Activated CD8-positive, alpha-beta memory T cell treated with anti-CD3 and anti-CD28 coated beads for 4 hours (primary cell): ENCODE data around the gene RNF207.

Experiments
- DNase-seq, 2 donors: peaks; one replicate each; pipeline ENCODE4 v3.0.0-alpha.2; 2020; ENCODE audit warnings: low read depth in 2 of 2

The RNF207 gene

GRCh38 chr1:6249739-6250689, 44.1 kb downstream of the RNF207 start:
- no peak for DNase-seq

- DNase-seq = no peak
These were observed 45.3 kb downstream of the RNF207 start for GRCh38 chr1:6251233-6251632.

- no peak for DNase-seq
These were observed 45.9 kb downstream of the RNF207 start for GRCh38 chr1:6251681-6252373.

GRCh38 chr1:6252374-6252710, 46.4 kb downstream of the RNF207 start:
- no peak for DNase-seq

GRCh38 chr1:6253380-6253779, 47.5 kb downstream of the RNF207 start:
- DNase-seq = no peak

- no peak for DNase-seq
These were observed 48.8 kb downstream of the RNF207 start for GRCh38 chr1:6254691-6255090.

GRCh38 chr1:6256645-6257044, 50.7 kb downstream of the RNF207 start:
- DNase-seq = no peak

GRCh38 chr1:6257541-6258069, 51.7 kb downstream of the RNF207 start:
- DNase-seq = no peak

- no peak for DNase-seq
These were observed 52.8 kb downstream of the RNF207 start for GRCh38 chr1:6258675-6259074.

GRCh38 chr1:6259491-6260362, 53.8 kb downstream of the RNF207 start:
- peak; percentile 57 to 59 for DNase-seq

GRCh38 chr1:6260433-6260934, 54.6 kb downstream of the RNF207 start:
- no peak for DNase-seq

- peak in 1 of 2 donors; percentile 17 for DNase-seq
These were observed 55.2 kb downstream of the RNF207 start, which contains the start of gene GPR153 for GRCh38 chr1:6260961-6261614. Gene GPR153 (minus strand): TSS chr1:6261098. CDS start chr1:6254905, 6,193 bp downstream.

- no peak for DNase-seq
These were observed 55.7 kb downstream of the RNF207 start for GRCh38 chr1:6261615-6261995.

GRCh38 chr1:6262555-6263420, 56.9 kb downstream of the RNF207 start:
- DNase-seq = no peak

- DNase-seq = no peak
These were observed 57.8 kb downstream of the RNF207 start for GRCh38 chr1:6263716-6264115.

- no peak for DNase-seq
These were observed 59.2 kb downstream of the RNF207 start for GRCh38 chr1:6265151-6265550.

GRCh38 chr1:6266641-6267040, 60.7 kb downstream of the RNF207 start:
- DNase-seq = no peak

- DNase-seq = no peak
These were observed 61.9 kb downstream of the RNF207 start for GRCh38 chr1:6267686-6268322.

GRCh38 chr1:6268415-6268814, 62.5 kb downstream of the RNF207 start:
- no peak for DNase-seq

GRCh38 chr1:6269296-6269695, 63.4 kb downstream of the RNF207 start:
- DNase-seq = no peak
